Measurements from ENCODE around the gene TRAF3. TPM values are rescaled to one million over a fixed set of nuclear protein-coding genes. Genes with fewer than 3 reads are reported as not detected.

Gene TRAF3
- total and polyA plus RNA-seq, 12 donors = 2.3 to 15.6 (median 10.2) TPM

GRCh38 chr14:102897299-102898027 lies 120.2 kb downstream of the TRAF3 start:
- intact Hi-C loops (cut with DNase I) = loop anchor here in 1 of 10 donors (5.0 kb wide), 1 partner anchor 1720 kb away; no protein-coding TSS in a partner anchor
- Histone ChIP-seq H3K4me1 (peaks cover 0 to 20% (median 0%) of the 10 kb centered on the region in 9 donors), H3K4me3 (no peak overlapping the region), H3K27me3 (no peaks in the 10 kb centered on the region), H3K36me3 (peaks cover 0 to 94% (median 0%) of the 10 kb centered on the region in 9 donors), H3K9me3 (no peaks in the 10 kb centered on the region), H3K27ac (no peak overlapping the region)
- 92 to 97% methylated on average over 14 of the region's 14 CpGs for WGBS, 2 donors
- ATAC-seq (no peak), DNase-seq (no peak)
- TF ChIP-seq CTCF (IDR thresholded peaks at IDR 0.05) = no peak

- Histone ChIP-seq H3K36me3 (peaks cover 0 to 94% (median 0%) of the 10 kb centered on the region in 9 donors), H3K27me3 (no peaks in the 10 kb centered on the region), H3K4me3 (no peak overlapping the region), H3K9me3 (no peaks in the 10 kb centered on the region), H3K27ac (no peak overlapping the region), H3K4me1 (peaks cover 0 to 19% (median 0%) of the 10 kb centered on the region in 9 donors)
- no peak for ATAC-seq
- intact Hi-C loops (cut with DNase I) = loop anchor here in 1 of 10 donors (5.0 kb wide), 1 partner anchor 1719 kb away; no protein-coding TSS in a partner anchor
- no peak for TF ChIP-seq CTCF (IDR thresholded peaks at IDR 0.05)
- WGBS, 2 donors = 77 to 98% methylated on average over 6 of the region's 6 CpGs
- no peak for DNase-seq
Measured at GRCh38 chr14:102898298-102898697, 121.0 kb downstream of the TRAF3 start.

- Histone ChIP-seq H3K4me3 (no peak overlapping the region), H3K27me3 (no peaks in the 10 kb centered on the region), H3K9me3 (no peaks in the 10 kb centered on the region), H3K36me3 (peaks cover 0 to 94% (median 4%) of the 10 kb centered on the region in 9 donors), H3K4me1 (peaks cover 0 to 12% (median 0%) of the 10 kb centered on the region in 9 donors), H3K27ac (no peak overlapping the region)
- ATAC-seq (no peak), DNase-seq (no peak)
- intact Hi-C loops (cut with DNase I) = loop anchor here in 1 of 10 donors (5.0 kb wide), 1 partner anchor 1718 kb away; no protein-coding TSS in a partner anchor
- no peak for TF ChIP-seq CTCF (IDR thresholded peaks at IDR 0.05)
- WGBS, 2 donors = 91 to 92% methylated on average over 18 of the region's 18 CpGs
Measured at GRCh38 chr14:102898776-102899515, 121.7 kb downstream of the TRAF3 start.

- 96 to 97% methylated on average over 8 of the region's 8 CpGs for WGBS, 2 donors
- H3K27me3 ChIP-seq = no peaks in the 10 kb centered on the region
- intact Hi-C loops (cut with DNase I) = loop anchor here in 1 of 10 donors (5.0 kb wide), 1 partner anchor 1718 kb away; no protein-coding TSS in a partner anchor
- no peak for ATAC-seq
- peaks cover 0 to 92% (median 4%) of the 10 kb centered on the region in 9 donors for H3K36me3 ChIP-seq
- H3K9me3 ChIP-seq = no peaks in the 10 kb centered on the region
- TF ChIP-seq CTCF (IDR thresholded peaks at IDR 0.05) = no peak
- peaks cover 0 to 12% (median 0%) of the 10 kb centered on the region in 9 donors for H3K4me1 ChIP-seq
- H3K4me3 ChIP-seq = no peak overlapping the region
- no peak overlapping the region for H3K27ac ChIP-seq
- DNase-seq = no peak
Measured at GRCh38 chr14:102899516-102899900, 122.3 kb downstream of the TRAF3 start.
